Right forelimb (tissue), 1 donor: ENCODE data around the gene ZNF532.

Experiments used
- DNase-seq: peaks from one replicate; pipeline ENCODE4 v3.0.0-alpha.2; 2018

The ZNF532 gene

DNA sequence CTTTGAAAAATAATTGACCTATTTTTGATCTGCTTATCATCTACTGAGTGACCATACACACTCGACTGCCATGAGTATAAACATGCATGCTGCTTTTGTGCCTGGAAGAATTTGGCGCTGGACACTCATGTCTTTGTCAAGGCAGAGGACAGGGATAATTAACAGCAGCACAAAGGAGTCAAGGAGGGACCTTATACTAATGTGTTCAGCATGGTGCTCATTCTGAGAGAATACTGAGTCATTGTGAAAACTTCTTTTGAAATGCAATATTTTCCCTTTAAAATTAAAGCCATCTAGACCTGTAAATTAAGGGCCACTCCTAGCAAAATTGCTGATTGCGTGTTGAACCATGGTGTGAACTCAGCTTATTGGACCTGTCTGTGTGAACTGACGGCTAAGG is 116.3 kb downstream of the ZNF532 start:
- no peak for DNase-seq

DNA sequence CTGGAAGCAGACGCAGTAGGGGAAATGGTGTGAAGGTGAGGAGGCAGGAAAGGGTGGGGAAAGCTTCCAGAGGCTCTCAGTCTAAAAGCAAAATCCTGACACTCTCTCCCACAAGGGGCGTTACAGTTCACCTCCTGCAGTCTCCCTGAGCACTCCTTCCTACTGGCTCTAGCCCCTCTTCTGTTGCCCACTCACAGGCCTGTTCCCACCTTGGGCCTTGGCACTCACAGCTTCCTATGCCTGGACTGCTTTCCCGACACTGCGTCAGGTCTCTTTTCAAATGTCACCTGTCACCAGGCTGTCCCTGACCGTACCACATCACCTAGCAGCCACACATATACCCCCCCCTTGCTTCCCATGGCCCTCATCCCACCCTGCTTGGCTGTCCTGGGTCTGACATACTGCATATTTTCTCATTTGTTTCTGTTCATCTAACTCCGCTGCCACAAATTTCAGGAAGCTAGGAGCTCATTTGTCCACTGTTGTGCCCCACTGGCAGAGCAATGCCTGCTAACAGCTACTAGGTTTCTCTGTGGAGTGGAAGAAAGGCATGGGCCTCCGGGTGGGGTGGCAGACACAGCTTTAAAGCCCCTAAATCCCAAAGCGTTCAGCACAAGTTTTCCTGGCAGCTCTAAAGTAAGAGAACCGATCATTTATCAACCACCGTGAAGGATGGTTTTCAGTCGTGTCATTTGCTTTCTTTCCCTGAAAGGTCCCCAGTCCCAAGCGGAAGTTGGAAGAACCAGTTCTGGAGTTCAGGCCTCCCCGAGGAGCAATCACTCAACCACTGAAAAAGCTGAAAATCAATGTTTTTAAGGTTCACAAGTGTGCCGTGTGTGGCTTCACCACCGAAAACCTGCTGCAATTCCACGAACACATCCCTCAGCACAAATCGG is 118.8 kb downstream of the ZNF532 start:
- DNase-seq = no peak

DNA sequence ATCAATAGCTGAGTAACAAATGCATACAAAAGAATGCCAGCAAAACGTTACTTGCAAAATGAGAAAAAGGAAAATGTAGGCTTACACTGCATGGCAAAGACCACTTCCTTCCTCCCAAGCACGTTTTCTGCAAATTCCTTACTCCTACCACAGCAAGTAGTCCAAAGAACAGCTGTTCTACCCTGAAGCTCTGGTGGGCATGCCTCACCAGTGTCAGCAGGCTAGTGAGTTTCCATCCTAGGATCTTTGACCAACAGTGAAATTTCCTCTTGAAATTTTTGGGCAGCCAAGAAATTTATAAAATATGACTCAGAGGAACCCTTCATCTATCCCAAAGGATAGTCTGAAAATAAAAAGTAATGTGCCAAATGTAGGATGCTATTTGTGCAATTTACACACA is 123.9 kb downstream of the ZNF532 start:
- no peak for DNase-seq

- DNase-seq = no peak
Observed at GRCh38 chr18:58989184-58989759, 124.6 kb downstream of the ZNF532 start.

- no peak for DNase-seq
Observed at GRCh38 chr18:58990720-58991119, 126.0 kb downstream of the ZNF532 start.

DNA sequence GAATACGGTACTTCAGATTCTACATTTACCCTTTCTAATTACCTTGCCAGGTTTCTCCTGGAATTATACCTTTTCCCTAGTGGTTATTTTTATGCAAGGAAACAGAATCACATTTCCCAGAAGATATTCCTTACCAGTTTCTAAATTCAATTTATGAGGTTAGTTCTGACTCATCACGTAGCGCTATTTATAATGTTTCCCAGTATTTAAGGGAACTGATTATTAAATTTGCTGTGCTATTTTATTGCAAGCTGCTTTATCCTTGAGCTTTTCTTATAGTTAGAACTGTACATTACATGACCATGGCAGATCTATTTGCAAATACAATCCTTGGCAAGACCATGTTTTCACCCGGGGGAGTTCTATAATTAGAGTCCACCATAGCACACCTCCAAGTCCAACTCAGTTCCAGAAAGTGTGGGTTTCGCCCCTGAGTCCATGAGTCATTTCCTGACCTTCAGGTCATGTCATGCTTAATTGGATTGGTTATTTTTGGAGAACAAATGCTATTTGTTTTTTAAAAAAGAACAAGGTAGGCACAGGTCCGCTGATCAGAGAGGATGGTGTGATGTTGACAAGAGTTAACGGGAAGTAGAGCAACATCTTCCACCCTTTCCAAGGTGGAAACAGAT is 126.6 kb downstream of the ZNF532 start:
- DNase-seq = no peak

- DNase-seq = no peak
Observed at GRCh38 chr18:58992301-58993231, 127.9 kb downstream of the ZNF532 start.

DNA sequence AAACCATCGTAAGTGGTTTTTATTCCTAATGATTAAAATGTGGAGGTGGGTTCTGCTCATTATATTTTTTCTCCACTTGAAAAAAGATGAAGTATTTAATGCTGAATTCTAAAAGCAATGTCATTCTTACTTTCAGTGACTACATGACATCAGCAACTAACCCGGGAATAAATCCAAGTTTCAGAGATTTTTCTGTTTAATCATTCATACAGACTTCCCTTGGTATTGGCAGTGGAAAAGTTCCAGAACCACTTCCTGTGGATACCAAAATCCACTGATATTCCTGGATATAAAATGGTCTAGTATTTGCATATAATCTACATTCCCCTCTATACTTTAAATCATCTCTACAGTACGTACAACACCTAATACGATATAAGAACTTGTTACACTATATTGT is 128.6 kb downstream of the ZNF532 start:
- no peak for DNase-seq

DNA sequence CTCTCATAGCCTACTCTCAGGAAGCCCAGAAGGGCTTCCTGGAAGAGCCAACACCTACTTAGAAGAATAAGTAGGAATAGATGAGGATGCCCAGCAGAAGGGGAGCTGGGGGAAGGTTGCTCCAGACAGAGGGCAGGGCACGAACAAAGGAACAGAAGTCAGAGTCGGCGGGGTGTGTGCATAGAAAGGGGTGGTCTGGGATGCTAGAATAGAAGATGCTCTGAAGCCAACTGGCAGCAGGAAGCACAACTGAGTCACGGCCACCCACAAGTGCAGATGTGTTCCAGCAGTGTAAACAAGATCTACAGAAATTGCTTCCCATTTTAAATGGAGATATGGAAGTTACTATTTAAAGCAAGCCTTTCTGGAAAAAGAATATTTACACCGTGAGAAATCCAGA is 131.0 kb downstream of the ZNF532 start:
- DNase-seq = no peak

DNA sequence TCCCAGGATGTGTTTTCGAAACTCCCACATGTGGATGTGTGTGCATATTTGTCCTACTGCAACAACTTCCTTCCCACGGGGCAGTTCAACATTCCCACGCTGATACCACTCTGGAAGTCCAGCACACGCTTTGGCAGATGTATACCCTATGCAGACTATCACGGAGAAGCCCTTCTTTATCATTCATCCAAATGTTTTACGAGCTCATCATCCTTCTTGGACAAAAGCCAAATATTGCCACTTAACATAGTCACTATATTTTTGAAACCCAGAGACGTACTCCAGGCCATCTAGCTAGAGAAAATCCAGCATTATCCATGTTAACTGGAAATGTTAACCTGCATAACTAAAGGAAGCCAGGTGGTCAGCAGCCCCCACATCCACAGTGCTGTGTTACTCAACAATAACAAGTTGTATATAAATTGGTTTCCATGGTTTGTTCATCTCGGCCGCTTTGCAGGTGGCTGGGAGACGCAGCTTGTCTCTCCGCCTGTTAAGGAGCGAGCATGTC is 131.5 kb downstream of the ZNF532 start:
- DNase-seq = no peak

GRCh38 chr18:58996696-58997095 is 132.0 kb downstream of the ZNF532 start:
- no peak for DNase-seq

GRCh38 chr18:58997811-58998337 is 133.2 kb downstream of the ZNF532 start:
- DNase-seq = no peak

DNA sequence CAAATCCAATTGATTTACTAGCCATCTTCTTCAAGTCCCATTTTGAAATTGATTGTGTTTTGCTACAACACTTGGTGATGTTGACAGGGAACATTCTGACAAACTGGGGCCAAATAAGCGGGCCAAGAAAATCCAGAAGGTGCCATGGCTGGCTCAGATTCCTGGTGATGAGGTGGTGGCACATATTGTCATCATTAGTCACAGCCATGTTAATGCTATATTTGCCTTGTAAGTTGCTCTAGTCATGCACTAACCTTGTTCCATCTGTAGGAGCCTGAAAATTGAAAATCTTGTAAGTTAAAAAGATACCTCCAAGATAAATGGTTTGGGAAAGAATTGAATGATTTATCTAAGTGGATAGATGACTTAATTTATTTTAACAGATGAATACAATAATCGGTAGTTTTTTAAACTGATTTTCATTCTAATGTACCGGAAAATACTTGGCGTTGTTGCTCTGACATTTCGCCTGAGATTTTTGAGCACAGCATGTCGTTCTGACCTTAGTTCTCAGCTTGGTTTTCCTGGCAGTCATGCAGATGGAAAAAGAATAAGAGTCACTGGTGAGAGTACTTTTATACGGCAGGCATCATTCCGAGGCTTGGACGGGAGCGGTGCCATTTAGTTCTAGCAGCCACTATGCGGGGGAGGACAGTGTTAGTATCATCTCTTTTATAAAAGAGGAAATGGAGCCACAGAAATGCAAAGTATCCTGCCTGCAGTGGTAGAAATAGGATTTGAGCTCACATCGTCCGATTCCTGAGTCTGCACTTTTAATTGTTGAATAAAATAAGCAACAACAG is 133.9 kb downstream of the ZNF532 start:
- DNase-seq = peak; percentile 66

GRCh38 chr18:59001166-59001565 is 136.5 kb downstream of the ZNF532 start:
- no peak for DNase-seq

DNA sequence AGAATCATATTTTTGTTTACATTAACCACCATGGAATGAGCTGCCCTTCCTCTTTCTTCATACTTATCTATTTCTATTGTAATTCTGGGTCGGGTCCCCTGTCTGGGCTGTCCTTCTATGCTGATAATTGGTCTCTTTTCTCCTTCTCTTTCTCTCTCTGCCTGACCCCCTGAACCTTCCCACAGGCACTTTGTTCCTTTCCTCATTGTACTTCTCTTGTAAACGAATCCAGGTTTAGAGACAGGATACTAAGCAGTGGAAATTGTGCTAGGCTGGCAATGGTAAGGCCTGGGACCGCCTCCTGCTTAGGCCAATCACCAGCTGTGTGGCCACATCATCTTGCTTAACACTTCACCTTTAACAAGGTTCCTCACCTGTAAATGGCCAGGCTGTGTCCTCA is 137.0 kb downstream of the ZNF532 start:
- DNase-seq = no peak

DNA sequence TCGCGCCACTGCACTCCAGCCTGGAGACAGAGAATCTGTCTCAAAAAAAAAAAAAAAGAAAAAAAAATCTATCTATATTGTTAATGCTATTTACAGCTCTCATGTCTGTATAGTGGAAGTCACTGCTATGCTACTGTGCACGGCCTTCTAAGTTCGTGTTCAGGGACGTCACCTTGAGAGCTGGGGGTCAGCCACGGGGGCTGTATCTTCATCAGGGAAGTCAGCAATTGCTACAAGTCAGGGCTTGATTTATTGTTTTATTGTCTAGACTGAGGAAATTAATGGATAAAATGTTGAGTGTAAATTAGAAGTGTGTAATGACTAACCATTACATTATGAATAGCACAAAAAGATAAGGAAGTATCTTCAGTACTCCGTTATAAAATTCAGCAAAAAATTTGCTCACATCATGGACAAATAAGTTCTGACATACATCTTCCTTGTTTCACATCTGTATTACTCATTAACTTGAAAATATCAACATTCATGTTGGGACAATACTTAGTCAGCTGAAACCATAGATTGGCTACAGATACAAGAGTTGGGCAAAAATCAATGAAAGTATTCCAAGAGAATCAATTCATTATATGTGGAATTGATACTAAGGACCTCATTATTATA is 138.4 kb downstream of the ZNF532 start:
- no peak for DNase-seq

GRCh38 chr18:59005262-59005661 is 140.6 kb downstream of the ZNF532 start:
- DNase-seq = no peak

GRCh38 chr18:59006461-59007067 is 141.9 kb downstream of the ZNF532 start:
- no peak for DNase-seq

GRCh38 chr18:59008302-59008974 is 143.8 kb downstream of the ZNF532 start:
- no peak for DNase-seq

GRCh38 chr18:59009846-59010245 is 145.2 kb downstream of the ZNF532 start:
- DNase-seq = no peak
